HG02571 (cell line): ENCODE data around the gene DTX2.
A peak's percentile ranks its signal among the peaks of the same experiment; 100 is the strongest.
"Not testable (repeated sequence)": the region's sequence is repeated elsewhere in the genome, so short reads cannot be mapped to it uniquely, and the experiment has no call there.

Experiments
- ATAC-seq: cut with Tn5 transposase; IDR thresholded peaks from one replicate; pipeline ENCODE4 v1.9.1; 2021; ENCODE audit warnings: mild to moderate bottlenecking, moderate library complexity; ENCODE audit not compliant: unreplicated experiment

Gene DTX2

GRCh38 chr7:76442664-76443446 lies 18.7 kb upstream of the DTX2 start:
- ATAC-seq: not testable (repeated sequence)

- ATAC-seq: not testable (repeated sequence)
Observed at GRCh38 chr7:76443846-76444245, 17.7 kb upstream of the DTX2 start.

- peak; percentile 88 for ATAC-seq
Observed at GRCh38 chr7:76445577-76446008, 15.9 kb upstream of the DTX2 start.

- ATAC-seq: not testable (repeated sequence)
Observed at GRCh38 chr7:76457017-76457416, 4.5 kb upstream of the DTX2 start.

GRCh38 chr7:76458504-76458903 lies 3.0 kb upstream of the DTX2 start:
- not testable (repeated sequence) for ATAC-seq

GRCh38 chr7:76460767-76461166 lies 742 bp upstream of the DTX2 start:
- ATAC-seq: not testable (repeated sequence)

- ATAC-seq: peak; percentile 7
Observed at GRCh38 chr7:76462271-76462882, 868 bp downstream of the DTX2 start.

- ATAC-seq: not testable (repeated sequence)
Observed at GRCh38 chr7:76464959-76465358, 3.5 kb downstream of the DTX2 start.

GRCh38 chr7:76465950-76466349 lies 4.4 kb downstream of the DTX2 start:
- ATAC-seq: not testable (repeated sequence)

- ATAC-seq: not testable (repeated sequence)
Observed at GRCh38 chr7:76467743-76468404, 6.4 kb downstream of the DTX2 start.

GRCh38 chr7:76471556-76472221 lies 10.2 kb downstream of the DTX2 start:
- ATAC-seq: not testable (repeated sequence)

GRCh38 chr7:76473097-76473496 lies 11.6 kb downstream of the DTX2 start:
- ATAC-seq: not testable (repeated sequence)

- ATAC-seq: not testable (repeated sequence)
Observed at GRCh38 chr7:76476280-76476679, 14.8 kb downstream of the DTX2 start.

- not testable (repeated sequence) for ATAC-seq
Observed at GRCh38 chr7:76476742-76477474, 15.4 kb downstream of the DTX2 start.

- not testable (repeated sequence) for ATAC-seq
Observed at GRCh38 chr7:76479628-76480027, 18.1 kb downstream of the DTX2 start.

GRCh38 chr7:76480403-76481253 lies 19.1 kb downstream of the DTX2 start:
- not testable (repeated sequence) for ATAC-seq

- ATAC-seq: not testable (repeated sequence)
Observed at GRCh38 chr7:76482660-76483059, 21.2 kb downstream of the DTX2 start.

GRCh38 chr7:76483081-76483480 lies 21.6 kb downstream of the DTX2 start:
- ATAC-seq: not testable (repeated sequence)

- not testable (repeated sequence) for ATAC-seq
Observed at GRCh38 chr7:76484456-76484855, 22.9 kb downstream of the DTX2 start.
